NOMO-1 treated with DMSO at 0.1 percent for 48 hours (cell line): ENCODE measurements around the gene STXBP2.
"Not testable (repeated sequence)": the region's sequence is repeated elsewhere in the genome, so short reads cannot be mapped to it uniquely, and the experiment has no call there.

Source experiments
- DNase-seq: peaks from one replicate; lab custom pipeline; 2025; ENCODE audit not compliant: unreplicated experiment; lab: John Stamatoyannopoulos, UW

The STXBP2 gene

GRCh38 chr19:7631577-7631976 lies 5.3 kb upstream of the STXBP2 start:
- no peak for DNase-seq

GRCh38 chr19:7632340-7633203 lies 4.3 kb upstream of the STXBP2 start:
- DNase-seq: no peak

- no peak for DNase-seq
Observed at GRCh38 chr19:7633698-7634097, 3.2 kb upstream of the STXBP2 start, which contains the start of gene PCP2. Gene PCP2, minus strand, starts transcription at chr19:7633719. Its CDS starts 262 bp downstream, at chr19:7633457.

GRCh38 chr19:7635670-7636069 lies 1.2 kb upstream of the STXBP2 start:
- no peak for DNase-seq

GRCh38 chr19:7636317-7636690 lies 606 bp upstream of the STXBP2 start:
- DNase-seq: peak; percentile 30

- DNase-seq: peak; percentile 35
Observed at GRCh38 chr19:7637374-7638256, 705 bp downstream of the STXBP2 start.

- no peak for DNase-seq
Observed at GRCh38 chr19:7638802-7639465, 2.0 kb downstream of the STXBP2 start.

- no peak for DNase-seq
Observed at GRCh38 chr19:7639863-7640348, 3.0 kb downstream of the STXBP2 start.

- no peak for DNase-seq
Observed at GRCh38 chr19:7640803-7641202, 3.9 kb downstream of the STXBP2 start.

- DNase-seq: no peak
Observed at GRCh38 chr19:7641290-7642276, 4.7 kb downstream of the STXBP2 start.

- no peak for DNase-seq
Observed at GRCh38 chr19:7642295-7643030, 5.6 kb downstream of the STXBP2 start.

GRCh38 chr19:7643031-7643415 lies 6.1 kb downstream of the STXBP2 start:
- no peak for DNase-seq

GRCh38 chr19:7643629-7644549 lies 7.0 kb downstream of the STXBP2 start:
- not testable (repeated sequence) for DNase-seq

- DNase-seq: no peak
Observed at GRCh38 chr19:7644550-7644877, 7.6 kb downstream of the STXBP2 start.

- peak; percentile 81 for DNase-seq
Observed at GRCh38 chr19:7645163-7645562, 8.3 kb downstream of the STXBP2 start.

- DNase-seq: peak; percentile 72
Observed at GRCh38 chr19:7645656-7646425, 8.9 kb downstream of the STXBP2 start.

GRCh38 chr19:7646426-7646700 lies 9.5 kb downstream of the STXBP2 start:
- DNase-seq: no peak

GRCh38 chr19:7647156-7647555 lies 10.2 kb downstream of the STXBP2 start:
- no peak for DNase-seq
